ENCODE data around the gene SERPINA5.

The SERPINA5 gene

DNA sequence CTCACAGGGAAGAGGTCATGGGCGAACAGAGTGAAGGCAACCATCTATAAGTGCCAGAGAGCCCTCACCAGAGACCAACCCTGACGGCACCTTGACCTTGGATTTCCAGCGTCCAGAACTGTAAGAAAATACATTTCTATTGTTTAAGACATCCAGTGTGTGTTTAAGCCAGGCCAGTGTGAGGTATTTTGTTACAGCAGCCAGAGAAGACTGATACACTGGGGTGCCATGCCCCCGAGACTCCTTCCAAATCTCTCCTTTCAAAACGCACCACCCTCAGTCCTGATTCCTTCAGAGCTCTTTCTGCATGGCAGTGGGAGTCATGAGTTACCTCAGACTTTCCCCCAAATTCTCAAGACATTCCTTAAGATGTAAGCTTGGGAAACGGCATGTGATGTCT is 2.5 kb upstream of the SERPINA5 start:
- no peak for TF ChIP-seq CEBPB (IDR thresholded peaks at IDR 0.05)
- no peak for TF ChIP-seq FOXM1 (IDR thresholded peaks at IDR 0.05; ENCODE audit: borderline replicate concordance, low read depth)
- TF ChIP-seq EGR1 (IDR thresholded peaks at IDR 0.05) = no peak
- TF ChIP-seq TCF12 (IDR thresholded peaks at IDR 0.05; ENCODE audit: low read depth) = no peak
- TF ChIP-seq EP300 (IDR thresholded peaks at IDR 0.05; ENCODE audit: borderline replicate concordance) = no peak
- TF ChIP-seq RAD21 (IDR thresholded peaks at IDR 0.05; ENCODE audit: low read depth) = no peak
- TF ChIP-seq TAF1 (IDR thresholded peaks at IDR 0.05; ENCODE audit: low read depth) = no peak
- TF ChIP-seq NFIC (IDR thresholded peaks at IDR 0.05) = no peak
- no peak for TF ChIP-seq ZBTB7A (IDR thresholded peaks at IDR 0.05; ENCODE audit: low read depth)
- no peak for TF ChIP-seq USF1 (IDR thresholded peaks at IDR 0.05)
- no peak for TF ChIP-seq MAX (IDR thresholded peaks at IDR 0.05)
- no peak for TF ChIP-seq TEAD4 (IDR thresholded peaks at IDR 0.05)
- no peak for TF ChIP-seq YY1 (IDR thresholded peaks at IDR 0.05; ENCODE audit: low read depth)
- TF ChIP-seq, protein P1, sequence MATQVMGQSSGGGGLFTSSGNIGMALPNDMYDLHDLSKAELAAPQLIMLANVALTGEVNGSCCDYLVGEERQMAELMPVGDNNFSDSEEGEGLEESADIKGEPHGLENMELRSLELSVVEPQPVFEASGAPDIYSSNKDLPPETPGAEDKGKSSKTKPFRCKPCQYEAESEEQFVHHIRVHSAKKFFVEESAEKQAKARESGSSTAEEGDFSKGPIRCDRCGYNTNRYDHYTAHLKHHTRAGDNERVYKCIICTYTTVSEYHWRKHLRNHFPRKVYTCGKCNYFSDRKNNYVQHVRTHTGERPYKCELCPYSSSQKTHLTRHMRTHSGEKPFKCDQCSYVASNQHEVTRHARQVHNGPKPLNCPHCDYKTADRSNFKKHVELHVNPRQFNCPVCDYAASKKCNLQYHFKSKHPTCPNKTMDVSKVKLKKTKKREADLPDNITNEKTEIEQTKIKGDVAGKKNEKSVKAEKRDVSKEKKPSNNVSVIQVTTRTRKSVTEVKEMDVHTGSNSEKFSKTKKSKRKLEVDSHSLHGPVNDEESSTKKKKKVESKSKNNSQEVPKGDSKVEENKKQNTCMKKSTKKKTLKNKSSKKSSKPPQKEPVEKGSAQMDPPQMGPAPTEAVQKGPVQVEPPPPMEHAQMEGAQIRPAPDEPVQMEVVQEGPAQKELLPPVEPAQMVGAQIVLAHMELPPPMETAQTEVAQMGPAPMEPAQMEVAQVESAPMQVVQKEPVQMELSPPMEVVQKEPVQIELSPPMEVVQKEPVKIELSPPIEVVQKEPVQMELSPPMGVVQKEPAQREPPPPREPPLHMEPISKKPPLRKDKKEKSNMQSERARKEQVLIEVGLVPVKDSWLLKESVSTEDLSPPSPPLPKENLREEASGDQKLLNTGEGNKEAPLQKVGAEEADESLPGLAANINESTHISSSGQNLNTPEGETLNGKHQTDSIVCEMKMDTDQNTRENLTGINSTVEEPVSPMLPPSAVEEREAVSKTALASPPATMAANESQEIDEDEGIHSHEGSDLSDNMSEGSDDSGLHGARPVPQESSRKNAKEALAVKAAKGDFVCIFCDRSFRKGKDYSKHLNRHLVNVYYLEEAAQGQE (IDR thresholded peaks at IDR 0.05; ENCODE audit: low read depth) = no peak
- no peak for TF ChIP-seq CREB1 (IDR thresholded peaks at IDR 0.05; ENCODE audit: low read depth)

DNA sequence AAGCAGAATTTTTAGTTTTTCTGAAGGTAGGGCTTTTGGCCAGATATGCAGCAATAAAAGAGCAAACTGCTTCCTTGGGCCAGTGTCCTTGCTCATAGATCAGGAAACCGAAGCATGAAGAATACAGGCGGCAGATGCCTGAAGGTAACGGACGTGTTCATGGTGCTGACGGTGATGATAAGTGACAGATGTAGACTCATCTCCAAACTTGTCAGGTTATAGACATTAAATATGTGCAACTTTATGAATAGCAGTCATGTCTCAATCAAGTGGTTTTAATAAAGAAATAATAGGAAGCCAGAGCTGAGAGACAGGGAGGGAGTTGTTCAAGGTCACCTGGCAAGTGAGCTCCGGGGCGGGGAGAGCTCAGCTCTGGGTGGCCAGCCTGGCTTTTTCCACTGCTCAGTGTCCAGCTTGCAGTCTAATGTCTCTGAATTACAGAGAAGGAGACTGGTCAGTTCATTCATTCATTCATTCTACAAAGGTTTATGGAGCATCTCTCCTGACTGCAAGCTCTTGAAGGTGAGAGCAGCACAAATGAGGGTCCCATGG is 1.0 kb downstream of the SERPINA5 start:
- TF ChIP-seq EGR1 (IDR thresholded peaks at IDR 0.05) (no peak), EP300 (IDR thresholded peaks at IDR 0.05; ENCODE audit: borderline replicate concordance) (no peak), CEBPB (IDR thresholded peaks at IDR 0.05) (no peak), TCF12 (IDR thresholded peaks at IDR 0.05; ENCODE audit: low read depth) (no peak), ZBTB7A (IDR thresholded peaks at IDR 0.05; ENCODE audit: low read depth) (no peak), NFIC (IDR thresholded peaks at IDR 0.05) (no peak)

- TF ChIP-seq CEBPB (IDR thresholded peaks at IDR 0.05) (no peak), RAD21 (IDR thresholded peaks at IDR 0.05; ENCODE audit: low read depth) (no peak), FOXM1 (IDR thresholded peaks at IDR 0.05; ENCODE audit: borderline replicate concordance, low read depth) (no peak), ZBTB7A (IDR thresholded peaks at IDR 0.05; ENCODE audit: low read depth) (no peak), TAF1 (IDR thresholded peaks at IDR 0.05; ENCODE audit: low read depth) (no peak), CREB1 (IDR thresholded peaks at IDR 0.05; ENCODE audit: low read depth) (no peak)
These were observed 1.6 kb downstream of the SERPINA5 start for GRCh38 chr14:94582851-94583250.

DNA sequence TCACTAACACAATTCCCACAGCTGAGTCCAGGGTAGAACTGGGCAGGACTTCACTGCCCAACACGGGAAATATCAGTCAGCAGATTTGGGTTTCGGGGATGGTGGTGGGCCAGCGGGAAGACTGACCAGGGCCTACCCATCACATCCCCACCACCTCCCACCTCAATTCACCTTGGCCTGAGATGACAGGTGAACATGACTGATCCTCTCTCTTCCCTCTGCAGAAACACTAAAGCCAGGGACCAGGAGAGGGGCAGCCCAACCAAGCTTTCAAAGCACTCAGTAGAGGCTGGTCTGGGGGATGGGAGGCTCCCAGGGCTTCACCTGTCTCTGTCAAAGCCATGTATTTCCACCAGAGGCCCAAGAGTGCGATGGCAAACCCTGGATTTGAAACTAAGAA is 2.3 kb downstream of the SERPINA5 start:
- TF ChIP-seq MAX (IDR thresholded peaks at IDR 0.05) (no peak), USF1 (IDR thresholded peaks at IDR 0.05) (no peak), TCF12 (IDR thresholded peaks at IDR 0.05; ENCODE audit: low read depth) (no peak), CREB1 (IDR thresholded peaks at IDR 0.05; ENCODE audit: low read depth) (no peak), ZBTB7A (IDR thresholded peaks at IDR 0.05; ENCODE audit: low read depth) (no peak), RAD21 (IDR thresholded peaks at IDR 0.05; ENCODE audit: low read depth) (no peak), EP300 (IDR thresholded peaks at IDR 0.05; ENCODE audit: borderline replicate concordance) (no peak), NFIC (IDR thresholded peaks at IDR 0.05) (no peak), YY1 (IDR thresholded peaks at IDR 0.05; ENCODE audit: low read depth) (no peak), TEAD4 (IDR thresholded peaks at IDR 0.05) (no peak), CEBPB (IDR thresholded peaks at IDR 0.05) (no peak), TAF1 (IDR thresholded peaks at IDR 0.05; ENCODE audit: low read depth) (no peak), EGR1 (IDR thresholded peaks at IDR 0.05) (no peak), FOXM1 (IDR thresholded peaks at IDR 0.05; ENCODE audit: borderline replicate concordance, low read depth) (no peak)
- TF ChIP-seq, protein P1 (IDR thresholded peaks at IDR 0.05; ENCODE audit: low read depth) = no peak

DNA sequence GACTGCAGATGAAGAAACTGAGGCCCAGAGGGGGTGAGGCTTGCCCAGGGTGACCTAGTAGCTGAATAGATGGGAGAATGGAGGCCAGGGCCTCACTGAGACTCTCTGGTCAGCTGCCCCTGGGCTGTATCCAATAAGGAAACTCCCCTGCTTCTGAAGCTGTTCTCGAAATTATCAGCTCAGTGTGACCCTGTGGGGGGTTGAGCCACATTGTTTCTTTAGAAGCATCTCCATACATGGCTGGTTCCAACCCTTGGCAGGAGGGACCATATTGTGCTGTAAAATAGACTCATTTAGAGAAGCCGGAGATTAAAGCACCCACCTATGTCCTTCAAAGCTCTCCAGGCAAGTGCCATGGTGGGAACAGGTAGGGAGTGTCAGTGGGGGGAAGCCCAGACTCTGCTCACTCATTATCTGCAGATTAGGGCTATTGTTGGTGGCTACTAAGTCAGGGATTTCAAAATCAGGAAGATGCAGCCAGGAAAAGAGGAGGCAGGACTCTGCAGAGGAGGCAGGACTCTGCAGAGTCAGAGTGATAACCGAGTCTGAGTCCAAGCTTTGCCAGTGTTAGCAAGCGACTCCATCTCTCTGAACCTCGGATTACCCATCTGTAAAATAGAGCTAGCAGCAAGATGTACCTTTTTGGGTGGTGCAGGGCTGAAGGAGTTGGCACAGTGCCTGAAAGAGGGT is 3.5 kb downstream of the SERPINA5 start:
- TF ChIP-seq ZBTB7A (IDR thresholded peaks at IDR 0.05; ENCODE audit: low read depth) (no peak), CEBPB (IDR thresholded peaks at IDR 0.05) (no peak), EGR1 (IDR thresholded peaks at IDR 0.05) (no peak), EP300 (IDR thresholded peaks at IDR 0.05; ENCODE audit: borderline replicate concordance) (no peak), USF1 (IDR thresholded peaks at IDR 0.05) (no peak), TAF1 (IDR thresholded peaks at IDR 0.05; ENCODE audit: low read depth) (no peak), TEAD4 (IDR thresholded peaks at IDR 0.05) (no peak), MAX (IDR thresholded peaks at IDR 0.05) (no peak), CREB1 (IDR thresholded peaks at IDR 0.05; ENCODE audit: low read depth) (no peak), TCF12 (IDR thresholded peaks at IDR 0.05; ENCODE audit: low read depth) (no peak), YY1 (IDR thresholded peaks at IDR 0.05; ENCODE audit: low read depth) (no peak), RAD21 (IDR thresholded peaks at IDR 0.05; ENCODE audit: low read depth) (no peak), FOXM1 (IDR thresholded peaks at IDR 0.05; ENCODE audit: borderline replicate concordance, low read depth) (no peak), NFIC (IDR thresholded peaks at IDR 0.05) (no peak)
- TF ChIP-seq, protein P1 (IDR thresholded peaks at IDR 0.05; ENCODE audit: low read depth) = no peak

All from Ishikawa (cell line).